GM19397 (cell line): ENCODE measurements around the gene C19orf67.
"Not testable (repeated sequence)": the region's sequence is repeated elsewhere in the genome, so short reads cannot be mapped to it uniquely, and the experiment has no call there.

ENCODE experiments used
- ATAC-seq: cut with Tn5 transposase; IDR thresholded peaks from one replicate; pipeline ENCODE4 v1.9.1; 2021; ENCODE audit warnings: mild to moderate bottlenecking, moderate library complexity; ENCODE audit not compliant: unreplicated experiment

The C19orf67 gene

DNA sequence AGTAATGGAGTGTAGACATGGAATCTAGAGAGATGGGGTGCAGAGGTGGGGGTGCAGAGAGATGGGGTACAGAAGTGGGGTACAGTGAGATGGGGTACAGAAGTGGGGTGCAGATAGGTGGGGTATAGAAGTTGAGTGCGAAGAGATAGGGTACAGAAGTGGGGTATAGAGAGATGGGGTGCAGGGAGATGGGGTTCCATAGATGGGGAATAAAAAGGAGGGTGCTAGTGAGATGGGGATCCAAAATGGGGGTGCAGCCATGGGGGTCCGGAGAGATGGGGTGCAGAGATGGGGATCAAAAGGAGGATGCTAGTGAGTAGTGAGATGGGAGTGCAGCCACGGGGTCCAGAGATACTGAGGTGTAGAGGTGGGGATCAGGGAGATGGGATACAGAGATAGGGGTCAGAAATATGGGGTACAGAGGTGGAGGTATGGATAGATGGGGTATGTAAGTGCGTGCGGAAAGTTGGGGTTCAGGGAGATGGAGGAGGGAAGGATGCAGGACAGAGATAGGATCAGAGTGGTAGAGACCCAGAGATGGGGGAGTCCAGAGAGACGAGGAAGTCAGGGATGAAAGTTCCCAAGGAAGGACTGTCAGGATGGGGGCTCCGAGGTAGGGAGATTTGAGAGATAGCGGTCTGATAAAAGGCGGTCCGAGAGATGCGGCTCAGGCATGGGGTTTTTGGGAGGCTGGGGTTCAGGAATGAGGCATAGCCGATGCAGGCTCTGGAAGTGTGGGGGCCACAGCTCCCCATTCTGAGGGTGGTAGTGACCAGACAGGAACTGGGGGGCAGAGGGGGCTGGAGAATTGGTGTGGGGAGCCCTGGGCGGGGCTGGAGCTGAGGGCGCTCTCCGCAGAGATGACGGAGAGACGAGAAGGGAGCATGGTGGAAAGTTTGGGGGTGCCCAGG, 27.1 kb downstream of the C19orf67 start:
- no peak for ATAC-seq

- ATAC-seq, result no peak
Measured at GRCh38 chr19:14056741-14057356, 28.7 kb downstream of the C19orf67 start.

- no peak for ATAC-seq
Measured at GRCh38 chr19:14056069-14056666, 29.4 kb downstream of the C19orf67 start.

GRCh38 chr19:14055396-14055795, 30.2 kb downstream of the C19orf67 start:
- no peak for ATAC-seq

- no peak for ATAC-seq
Measured at GRCh38 chr19:14054721-14055120, 30.9 kb downstream of the C19orf67 start.

- ATAC-seq, result no peak
Measured at GRCh38 chr19:14054099-14054498, 31.5 kb downstream of the C19orf67 start.

GRCh38 chr19:14053500-14053899, 32.1 kb downstream of the C19orf67 start:
- no peak for ATAC-seq

DNA sequence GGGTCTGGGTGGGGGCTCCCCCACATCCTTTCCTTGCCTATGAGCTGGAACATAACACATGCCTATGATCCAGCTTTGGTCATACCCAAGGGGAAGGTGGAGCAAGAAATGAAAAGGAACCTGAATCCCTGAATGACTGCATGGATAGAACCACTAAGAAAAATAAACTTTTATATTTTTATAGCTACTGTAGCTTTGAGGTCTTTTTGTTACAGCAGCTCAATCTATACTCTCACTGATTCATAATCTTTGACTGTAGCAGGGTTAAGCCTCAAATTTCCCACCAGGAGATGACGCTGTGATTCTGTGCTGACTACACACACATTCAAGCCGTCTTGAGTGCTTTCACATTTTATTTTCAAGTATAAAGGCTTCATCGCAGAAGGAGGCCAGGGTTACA, 32.6 kb downstream of the C19orf67 start:
- ATAC-seq, result no peak

GRCh38 chr19:14052470-14052869, 33.1 kb downstream of the C19orf67 start:
- ATAC-seq, result no peak

DNA sequence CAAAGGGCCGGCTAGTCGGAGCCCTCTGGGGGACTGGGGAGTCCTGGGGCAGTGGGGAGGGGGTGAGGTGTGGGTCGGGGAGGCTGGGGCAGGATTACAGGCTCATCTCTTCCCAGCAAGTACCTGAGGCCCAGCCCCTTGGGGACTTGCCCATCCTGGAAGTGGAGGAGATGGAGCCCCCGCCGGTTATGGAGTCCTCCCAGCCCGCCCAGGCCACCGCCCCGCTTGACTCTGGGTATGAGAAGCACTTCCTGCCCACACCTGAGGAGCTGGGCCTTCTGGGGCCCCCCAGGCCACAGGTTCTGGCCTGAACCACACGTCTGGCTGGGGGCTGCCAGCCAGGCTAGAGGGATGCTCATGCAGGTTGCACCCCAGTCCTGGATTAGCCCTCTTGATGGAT, 33.6 kb downstream of the C19orf67 start:
- no peak for ATAC-seq

DNA sequence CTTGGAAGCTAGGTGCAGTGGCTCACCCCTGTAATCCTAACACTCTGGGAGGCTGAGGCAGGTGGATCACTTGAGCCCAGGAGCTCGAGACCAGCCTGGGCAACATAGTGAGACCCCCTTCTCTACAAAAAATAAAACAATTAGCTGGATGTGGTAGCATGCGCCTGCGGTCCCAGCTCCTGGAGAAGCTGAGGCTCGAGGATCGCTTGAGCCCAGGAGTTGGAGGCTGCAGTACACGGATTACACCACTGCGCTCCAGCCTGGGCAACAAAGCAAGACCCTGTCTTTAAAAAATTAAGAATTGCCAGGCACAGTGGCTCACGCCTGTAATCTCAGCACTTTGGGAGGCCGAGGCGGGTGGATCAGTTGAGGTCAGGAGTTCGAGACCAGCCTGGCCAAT, 34.6 kb downstream of the C19orf67 start:
- not testable (repeated sequence) for ATAC-seq

DNA sequence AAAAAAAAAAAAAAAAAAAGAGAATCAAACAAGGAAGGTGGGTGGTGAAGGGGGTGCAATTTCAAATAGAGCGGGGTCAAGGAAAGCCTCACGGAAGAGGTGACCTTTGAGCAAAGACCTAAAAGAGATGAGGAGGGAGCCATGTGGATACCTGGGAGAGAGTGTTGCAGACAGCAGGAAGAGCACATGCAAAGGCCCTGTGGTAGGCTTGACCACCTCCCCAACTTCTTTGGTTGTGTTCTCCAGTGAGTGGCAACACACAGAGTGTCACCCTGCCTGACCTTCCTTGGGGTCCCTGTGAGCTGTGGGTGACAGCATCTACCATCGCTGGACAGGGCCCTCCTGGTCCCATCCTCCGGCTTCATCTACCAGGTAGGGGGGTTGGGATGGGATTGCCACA, 35.1 kb downstream of the C19orf67 start:
- ATAC-seq, result no peak

GRCh38 chr19:14048443-14049153, 37.0 kb downstream of the C19orf67 start:
- no peak for ATAC-seq

- ATAC-seq, result not testable (repeated sequence)
Measured at GRCh38 chr19:14047866-14048265, 37.7 kb downstream of the C19orf67 start.

- not testable (repeated sequence) for ATAC-seq
Measured at GRCh38 chr19:14042659-14043608, 42.6 kb downstream of the C19orf67 start.

DNA sequence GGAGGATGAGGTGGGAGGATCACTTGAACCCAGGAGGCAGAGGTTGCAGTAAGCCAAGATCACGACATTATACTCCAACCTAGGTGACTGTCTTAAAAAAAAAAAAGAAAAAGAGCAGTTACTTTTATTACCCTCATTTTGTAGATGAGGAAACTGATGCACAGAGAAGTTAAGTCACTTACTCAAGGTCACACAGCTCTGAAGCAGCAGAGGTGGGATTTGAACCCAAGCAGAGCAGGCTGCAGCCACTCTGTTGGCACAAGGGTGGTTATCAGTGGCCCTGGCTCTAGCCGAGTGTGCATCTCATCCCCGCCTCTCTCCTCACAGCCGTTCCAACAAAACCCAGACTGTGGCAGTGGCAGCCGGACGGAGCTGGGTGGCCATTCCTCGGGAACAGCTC, 46.4 kb downstream of the C19orf67 start:
- ATAC-seq, result no peak

DNA sequence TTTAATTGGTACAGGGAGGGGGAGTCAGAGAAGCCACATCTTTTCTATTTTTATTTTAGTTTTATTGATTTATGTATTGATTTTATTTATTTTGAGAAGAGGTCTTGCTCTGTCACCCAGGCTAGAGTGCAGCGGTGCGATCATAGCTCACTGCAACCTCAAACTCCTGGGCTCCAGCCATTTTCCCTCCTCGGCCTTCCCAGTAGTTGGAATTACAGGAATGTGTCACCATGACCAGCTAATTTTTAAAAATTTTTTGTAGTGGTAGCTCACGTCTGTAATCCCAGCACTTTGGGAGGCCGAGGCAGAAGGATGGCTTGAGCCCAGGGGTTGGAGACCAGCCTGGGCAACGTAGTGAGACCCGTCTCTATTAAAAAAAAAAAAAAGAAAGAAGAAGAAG, 49.9 kb downstream of the C19orf67 start:
- ATAC-seq, result no peak

DNA sequence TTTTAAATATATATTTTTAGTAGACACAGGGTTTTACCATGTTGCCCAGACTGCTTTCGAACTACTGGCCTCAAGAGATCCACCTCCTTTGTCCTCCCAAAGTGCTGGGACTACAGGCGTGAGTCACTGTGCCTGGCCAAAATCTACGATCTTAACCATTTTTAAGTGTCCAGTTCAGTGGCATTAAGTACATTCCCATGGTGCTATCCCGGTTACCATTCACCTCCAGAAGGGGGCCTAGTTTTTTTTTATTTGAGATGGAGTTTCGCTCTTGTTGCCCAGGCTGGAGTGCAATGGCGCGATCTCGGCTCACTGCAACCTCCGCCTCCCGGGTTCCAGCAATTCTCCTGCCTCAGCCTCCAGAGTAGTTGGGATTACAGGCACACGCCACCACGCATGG, 50.4 kb downstream of the C19orf67 start:
- not testable (repeated sequence) for ATAC-seq

DNA sequence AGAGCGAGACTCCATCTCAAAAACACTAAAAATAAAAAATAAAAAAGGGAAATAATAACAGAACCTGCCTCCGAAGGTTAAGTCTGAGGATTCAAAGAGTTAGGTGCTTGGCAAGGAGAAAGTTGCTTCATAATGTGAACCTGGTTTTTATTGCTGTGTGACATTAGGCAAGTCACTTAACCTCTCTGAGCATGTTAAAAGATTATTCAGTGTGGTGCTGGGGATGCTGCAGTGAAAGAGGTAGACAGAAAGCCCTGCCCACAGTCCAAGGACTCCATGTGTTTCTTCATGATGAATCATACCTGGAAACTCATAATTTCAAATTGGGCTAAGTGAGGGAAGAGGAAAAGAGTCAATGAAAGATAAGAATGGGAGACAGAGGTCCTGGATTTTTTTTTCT, 51.6 kb downstream of the C19orf67 start:
- ATAC-seq, result no peak
